GM19372 (cell line): ENCODE data around the gene ATF7IP.
"Not testable (repeated sequence)": the region's sequence is repeated elsewhere in the genome, so short reads cannot be mapped to it uniquely, and the experiment has no call there.

Source experiments
- ATAC-seq: cut with Tn5 transposase; IDR thresholded peaks from one replicate; pipeline ENCODE4 v1.9.1; 2021; ENCODE audit warnings: mild to moderate bottlenecking, low read depth, moderate library complexity; ENCODE audit not compliant: unreplicated experiment

ATF7IP gene

DNA sequence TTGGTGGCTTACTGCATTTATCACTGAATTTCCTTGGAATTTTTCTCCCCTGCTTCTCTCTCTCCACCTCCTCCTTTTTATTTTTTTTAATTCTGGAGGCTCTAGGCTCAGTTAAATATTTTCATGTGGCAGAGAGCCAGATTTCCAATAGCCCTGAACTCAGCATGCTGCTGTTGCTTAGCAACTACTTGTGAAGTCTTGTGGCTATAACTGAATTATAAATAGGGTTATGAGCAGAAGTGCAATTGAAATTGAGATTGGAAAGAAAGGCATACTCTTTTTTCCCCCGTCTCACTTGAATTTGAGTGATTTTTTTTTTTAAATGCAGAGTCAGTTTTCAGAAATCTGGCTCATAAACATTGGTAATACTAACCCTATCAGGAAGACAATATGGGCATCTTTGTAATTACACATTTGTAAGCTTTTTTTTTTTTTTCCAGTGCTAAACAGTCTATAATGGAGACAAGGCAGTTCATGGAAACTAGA lies 38.3 kb downstream of the ATF7IP start:
- peak; percentile 53 for ATAC-seq

DNA sequence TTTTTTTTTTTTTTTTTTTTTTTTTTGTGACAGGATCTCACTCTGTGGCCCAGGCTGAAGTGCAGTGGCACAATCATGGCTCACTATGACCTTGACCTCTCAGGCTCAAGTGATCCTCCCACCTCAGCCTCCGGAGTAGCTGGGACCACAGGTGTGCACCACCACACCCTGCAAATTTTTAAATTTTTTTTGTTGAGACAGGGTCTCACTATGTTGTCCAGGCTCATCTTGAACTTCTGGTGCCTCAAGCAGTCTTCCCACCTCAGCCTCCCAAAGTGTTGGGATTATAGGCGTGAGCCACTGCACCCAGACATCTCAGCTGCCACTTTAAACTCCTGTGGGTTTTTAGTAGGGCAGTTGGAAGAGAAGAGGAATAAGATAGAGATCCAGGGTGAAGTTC lies 39.9 kb downstream of the ATF7IP start:
- ATAC-seq, result not testable (repeated sequence)

DNA sequence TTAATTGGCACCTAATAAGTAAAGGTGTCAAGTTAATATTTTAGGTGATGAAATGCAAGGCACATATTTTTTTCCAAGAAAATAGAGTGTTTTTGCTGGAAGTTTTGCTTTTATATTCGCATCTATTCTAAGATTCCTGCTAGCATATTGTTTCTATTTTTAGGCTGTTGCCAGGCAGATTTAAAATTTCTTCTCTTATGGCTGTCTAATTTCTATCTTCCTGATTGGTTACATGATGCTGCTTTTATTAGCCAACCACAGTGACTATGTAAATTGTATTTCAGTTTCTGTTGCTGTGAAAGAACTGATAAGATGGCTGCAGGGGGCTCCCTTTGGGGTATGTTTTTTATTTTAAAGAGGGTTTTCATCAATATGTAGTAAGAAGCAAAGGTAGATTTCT lies 42.7 kb downstream of the ATF7IP start:
- ATAC-seq, result no peak

DNA sequence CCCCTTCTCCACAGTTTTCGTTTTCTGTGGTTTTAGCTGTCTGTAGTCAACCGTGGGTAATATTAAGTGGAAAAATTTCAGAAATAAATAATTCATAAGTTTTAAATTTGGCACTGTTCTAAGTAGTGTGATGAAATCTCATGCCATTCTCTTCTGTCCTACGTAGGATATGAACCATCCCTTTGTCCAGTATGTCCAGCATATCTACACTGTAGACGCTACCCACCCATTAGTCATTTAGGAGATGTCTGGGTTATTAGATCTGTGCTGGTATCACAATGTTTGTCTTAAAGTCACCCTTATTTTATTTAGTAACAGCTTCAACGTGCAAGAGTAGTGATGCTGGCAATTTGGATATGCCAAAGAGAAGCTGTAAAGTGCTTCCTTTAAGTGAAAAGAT lies 44.7 kb downstream of the ATF7IP start:
- no peak for ATAC-seq

DNA sequence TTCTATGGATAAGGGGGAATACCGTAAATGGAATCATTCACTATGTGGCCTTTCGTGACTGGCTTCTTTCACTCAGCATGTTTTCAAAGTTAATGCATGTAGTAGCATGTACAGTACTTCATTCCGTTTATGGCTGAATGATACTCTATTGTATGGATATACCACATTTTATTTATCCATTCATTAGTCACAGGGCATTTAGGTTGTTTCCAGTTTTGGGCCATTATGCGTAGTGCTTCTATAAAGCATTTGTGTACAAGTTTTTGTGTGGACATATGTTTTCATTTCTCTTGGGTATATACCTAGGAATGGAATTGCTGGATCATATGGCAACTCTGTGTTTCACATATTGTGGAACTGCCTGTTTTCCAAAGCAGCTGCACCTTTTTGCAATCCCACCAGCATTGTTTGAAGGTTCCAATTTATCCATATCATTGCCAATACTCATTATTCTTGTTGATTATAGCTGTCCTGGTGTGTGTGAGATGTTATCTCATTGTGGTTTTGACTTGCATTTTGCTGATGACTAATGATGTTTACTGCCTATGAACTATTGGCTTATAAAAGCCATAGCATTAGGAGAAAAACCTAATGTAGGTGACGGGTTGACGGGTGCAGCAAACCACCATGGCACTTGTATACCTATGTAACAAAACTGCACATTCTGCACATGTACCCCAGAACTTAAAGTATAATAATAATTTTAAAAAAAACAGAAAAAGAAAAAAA lies 45.5 kb downstream of the ATF7IP start:
- ATAC-seq, result no peak

DNA sequence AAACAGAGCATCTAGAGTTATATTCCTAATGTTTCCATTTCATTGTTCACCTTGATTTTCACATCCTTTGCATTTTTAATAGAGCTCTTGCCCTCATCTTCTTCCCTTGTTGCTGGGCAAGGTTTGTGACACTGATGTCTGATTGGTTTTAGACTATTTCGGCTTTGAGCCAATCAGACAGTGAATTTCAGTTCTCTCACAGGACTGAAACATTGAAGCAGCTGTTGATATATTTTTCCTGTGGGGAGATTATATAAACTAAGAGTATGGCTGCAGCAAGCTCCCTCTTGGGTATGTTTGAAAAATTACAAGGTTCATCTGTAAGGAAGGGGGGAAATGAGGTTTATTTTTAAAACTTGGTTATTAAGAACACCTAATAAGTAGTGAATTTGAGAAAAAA lies 51.2 kb downstream of the ATF7IP start:
- ATAC-seq, result no peak

DNA sequence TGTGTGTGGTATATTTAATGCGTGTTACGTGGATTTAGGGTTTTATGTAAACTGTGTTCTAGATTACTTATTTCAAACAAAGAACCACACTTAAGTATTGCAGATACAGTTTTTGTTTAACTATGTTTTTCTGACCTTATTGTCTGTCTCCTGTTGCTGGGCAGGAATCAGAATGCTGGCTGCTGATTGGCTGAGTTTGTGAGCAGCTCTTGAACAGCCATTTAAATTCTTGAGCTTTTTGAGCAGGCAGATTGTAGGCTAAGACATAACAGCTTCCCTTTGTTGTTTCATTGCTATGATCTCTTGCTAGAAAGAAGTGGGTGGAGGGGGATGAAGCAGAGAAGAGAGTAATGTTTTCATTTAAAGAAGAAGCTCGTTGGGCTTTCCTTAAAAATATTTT lies 52.2 kb downstream of the ATF7IP start:
- ATAC-seq, result no peak

DNA sequence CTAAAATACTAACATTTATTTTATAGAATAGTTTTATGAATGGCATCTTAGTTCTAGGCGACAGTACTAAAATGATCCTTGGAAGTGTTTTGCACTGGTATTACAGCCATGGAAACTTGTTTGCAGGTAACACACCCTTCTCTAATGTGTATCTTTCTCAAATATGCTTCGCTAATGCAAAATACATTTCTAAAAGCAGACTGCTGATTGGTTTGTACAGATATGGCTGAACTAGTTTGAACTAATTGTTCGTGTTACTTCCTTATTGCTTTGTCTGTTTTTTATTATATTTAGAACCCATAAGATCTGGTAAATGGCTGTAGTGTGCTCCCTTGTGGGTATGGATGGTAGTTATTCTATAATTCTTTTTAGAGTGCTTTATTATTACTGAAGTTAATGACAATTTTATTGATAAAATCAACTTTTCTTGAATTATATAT lies 53.0 kb downstream of the ATF7IP start:
- no peak for ATAC-seq

DNA sequence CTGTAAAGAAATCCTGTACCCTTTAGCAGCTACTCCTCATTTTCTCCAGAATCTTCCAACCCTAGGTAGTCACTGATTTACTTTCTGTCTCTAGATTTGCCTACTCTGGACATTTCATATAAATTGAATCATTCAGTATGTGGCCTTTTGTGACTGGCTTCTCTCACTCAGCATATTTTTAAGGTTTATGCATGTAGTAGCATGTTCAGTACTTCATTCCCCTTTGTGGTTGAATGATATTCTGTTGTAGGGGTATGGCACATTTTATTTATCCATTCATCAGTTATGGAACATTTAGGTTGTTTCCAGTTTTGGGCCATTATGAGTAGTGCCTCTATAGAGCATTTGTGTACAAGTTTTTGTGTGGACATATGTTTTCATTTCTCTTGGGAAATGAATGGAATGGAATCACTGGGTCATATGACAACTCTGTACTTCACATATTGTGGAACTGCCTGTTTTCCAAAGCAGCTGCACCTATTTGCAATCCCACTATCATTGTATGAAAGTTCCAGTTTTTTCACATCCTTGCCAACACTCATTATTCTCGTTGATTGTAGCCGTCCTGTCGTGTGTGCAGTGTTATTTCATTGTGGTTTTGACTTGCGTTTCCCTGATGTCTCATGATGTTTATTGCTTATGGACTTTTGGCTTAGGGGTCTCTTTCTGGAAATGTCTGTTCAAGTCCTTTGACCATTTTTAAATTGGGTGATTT lies 57.2 kb downstream of the ATF7IP start:
- no peak for ATAC-seq

DNA sequence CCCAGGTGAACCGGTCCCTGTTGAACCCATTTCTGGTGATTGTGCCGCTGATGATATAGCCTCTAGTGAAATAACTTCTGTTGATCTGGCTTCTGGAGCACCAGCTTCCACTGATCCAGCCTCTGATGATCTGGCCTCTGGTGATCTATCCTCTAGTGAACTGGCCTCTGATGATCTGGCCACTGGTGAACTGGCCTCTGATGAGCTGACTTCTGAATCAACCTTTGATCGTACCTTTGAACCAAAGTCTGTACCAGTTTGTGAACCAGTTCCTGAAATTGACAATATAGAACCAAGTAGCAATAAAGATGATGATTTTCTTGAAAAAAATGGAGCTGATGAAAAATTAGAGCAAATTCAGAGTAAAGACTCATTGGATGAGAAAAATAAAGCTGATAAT lies 59.1 kb downstream of the ATF7IP start:
- no peak for ATAC-seq

DNA sequence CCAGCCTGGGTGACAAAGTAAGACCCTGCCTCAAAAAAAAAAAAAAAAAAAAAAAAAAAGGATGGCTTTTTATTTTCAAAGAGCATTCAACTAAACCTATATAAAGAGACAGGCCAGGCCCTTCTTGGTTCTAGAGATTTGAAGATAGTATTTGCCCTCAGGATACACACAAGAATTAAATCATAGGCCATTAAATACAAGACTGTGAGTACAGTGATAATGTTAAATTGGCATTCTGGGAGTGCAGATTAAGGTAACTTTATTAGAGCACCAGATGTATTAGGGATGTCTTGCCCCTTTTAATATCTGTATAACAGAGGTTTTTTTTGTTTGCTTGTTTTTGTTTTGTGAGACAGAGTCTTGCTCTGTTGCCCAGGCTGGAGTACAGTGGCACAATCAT lies 61.3 kb downstream of the ATF7IP start:
- ATAC-seq, result no peak

DNA sequence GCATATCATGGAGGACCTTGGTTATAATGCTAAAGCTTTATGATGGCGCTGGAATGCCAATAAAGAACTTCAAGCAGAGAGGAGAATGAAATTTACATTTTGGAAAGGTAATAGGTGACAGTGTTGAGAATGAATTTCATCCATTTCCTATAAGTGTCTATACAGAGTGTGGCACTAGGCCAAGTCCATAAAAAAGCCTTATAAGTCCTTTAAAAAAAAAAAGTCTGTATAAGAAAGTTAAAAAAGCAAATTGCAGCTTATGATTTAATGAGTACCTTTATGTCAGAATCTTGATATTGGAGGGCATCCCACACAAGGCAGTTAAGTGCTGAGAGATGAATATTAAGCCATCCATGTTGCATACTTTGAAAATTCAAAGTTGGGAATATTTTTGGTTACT lies 62.4 kb downstream of the ATF7IP start:
- ATAC-seq, result no peak

DNA sequence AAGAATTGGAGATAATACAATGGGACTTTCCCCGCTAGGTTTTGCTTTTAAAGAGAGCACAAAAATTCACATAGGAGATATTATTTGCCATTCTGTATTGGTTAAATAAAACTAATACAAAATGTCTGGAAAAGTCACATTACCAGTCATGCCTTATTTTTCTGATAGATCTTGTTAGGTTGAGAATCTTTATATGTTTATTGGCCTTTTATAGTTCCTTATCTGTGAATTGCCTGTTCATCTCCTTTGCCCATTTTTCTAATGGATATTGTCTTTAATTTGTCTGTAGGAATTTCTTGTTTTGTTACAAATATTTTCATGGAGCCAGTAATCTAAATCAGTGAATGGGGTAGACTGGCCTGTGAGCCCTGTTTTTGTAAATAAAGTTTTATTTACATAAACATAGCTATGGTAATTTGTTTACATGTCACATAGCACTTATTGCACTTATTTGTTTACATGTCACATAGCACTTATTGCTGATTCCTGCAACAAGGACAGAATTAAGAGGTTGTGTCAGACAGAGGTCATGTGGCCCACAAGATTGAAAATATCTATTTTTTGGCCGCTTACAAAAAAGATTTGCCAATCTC lies 65.0 kb downstream of the ATF7IP start:
- ATAC-seq, result no peak

DNA sequence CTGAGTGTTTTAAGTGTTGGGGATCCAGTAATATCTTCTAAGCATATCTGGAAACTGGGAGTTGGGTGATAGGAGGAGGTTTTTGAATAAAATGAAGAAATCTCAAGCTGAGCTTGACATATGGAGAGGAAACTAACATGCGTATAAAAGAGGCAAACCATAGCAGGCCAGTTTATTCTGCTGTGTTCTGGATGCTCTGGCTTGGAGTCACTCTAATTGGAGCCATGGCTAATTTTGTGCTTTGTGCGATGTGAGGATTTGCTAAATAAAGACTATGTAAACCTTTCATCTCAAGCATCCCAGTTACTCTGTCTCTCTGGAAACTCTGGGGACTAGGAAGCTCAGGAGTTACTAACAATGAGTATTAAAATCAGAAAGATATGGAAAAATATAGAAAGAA lies 66.5 kb downstream of the ATF7IP start:
- ATAC-seq, result no peak

DNA sequence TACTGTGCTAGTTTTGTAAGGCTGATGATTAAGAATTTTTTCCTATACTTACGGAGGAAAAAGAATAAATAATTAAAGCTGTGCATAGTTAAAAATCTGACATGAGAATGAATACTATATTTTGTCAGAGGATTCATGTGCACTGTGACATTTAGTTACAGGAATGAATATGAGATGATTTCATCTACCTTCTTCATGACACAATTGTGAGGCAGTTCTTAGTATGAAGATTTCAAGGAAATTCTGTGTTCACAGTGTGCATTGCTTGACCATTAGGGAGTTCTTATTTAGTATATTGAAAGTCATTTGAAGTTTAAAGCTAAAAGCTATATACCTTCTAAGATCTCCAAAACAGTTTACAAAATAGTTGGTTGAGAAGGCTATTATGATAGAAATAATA lies 70.1 kb downstream of the ATF7IP start:
- no peak for ATAC-seq

DNA sequence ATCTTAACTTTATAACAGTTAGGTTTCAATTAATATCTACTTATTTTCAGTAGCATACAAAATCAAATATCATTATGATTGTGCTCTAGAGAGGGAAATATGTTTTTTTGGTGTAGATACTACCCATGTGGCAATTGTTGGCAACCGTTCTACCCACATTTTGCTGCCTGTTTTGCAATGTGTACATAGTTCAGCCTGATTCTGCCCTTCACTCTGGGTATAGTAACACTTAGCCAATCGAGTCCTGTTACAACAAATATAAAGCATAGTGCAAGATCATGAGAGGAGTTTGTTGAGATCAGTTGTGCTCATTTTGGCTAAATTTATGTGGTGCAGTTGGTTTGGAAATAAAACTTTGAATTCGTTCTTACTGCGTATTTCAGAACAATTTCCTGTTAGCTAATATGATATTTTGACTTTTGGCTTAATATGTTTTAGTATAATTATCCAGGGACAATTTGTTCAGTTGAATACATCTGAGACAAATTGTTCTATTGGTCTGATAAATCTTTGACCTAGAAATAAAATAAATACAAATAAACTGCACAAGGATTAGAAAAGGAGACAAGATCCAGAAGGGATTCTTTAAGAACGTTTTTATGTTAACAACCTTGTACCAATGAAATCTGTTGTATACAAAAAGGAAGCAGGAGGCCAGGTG lies 76.9 kb downstream of the ATF7IP start:
- no peak for ATAC-seq

DNA sequence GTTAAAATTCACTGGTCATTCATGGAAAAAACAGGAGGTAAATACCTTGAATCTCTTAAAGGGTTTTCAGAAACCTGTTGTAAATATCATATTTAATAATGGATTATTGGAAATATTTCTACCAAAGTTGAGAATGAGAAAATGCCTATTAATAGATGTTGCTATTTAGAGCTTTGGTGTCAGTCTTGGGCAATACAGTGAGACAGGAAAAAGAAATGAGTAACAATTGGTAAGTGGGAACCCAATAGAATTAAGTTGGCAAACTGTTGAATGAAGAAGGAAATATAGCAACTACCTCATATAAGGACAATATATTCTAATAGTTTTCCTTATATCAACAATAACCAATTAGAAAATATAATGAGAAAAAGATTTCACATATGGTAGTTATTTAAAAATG lies 78.0 kb downstream of the ATF7IP start:
- no peak for ATAC-seq

DNA sequence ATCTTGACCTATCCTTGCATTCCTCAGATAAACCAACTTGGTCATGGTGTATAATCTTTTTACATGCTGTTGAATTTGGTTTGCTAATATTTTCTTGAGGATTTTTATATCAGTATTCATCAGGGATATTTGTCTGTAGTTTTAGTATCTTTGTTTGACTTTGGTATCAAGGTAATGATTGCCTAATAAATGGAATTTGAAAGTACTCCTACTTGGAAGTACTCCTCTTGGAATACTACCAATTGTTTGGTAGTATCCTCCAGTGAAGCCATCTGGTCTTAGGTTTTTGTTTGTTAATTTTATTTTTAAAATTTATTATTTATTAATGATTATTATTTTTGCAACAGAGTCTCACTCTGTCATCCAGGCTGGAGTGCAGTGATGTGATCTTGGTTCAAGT lies 85.0 kb downstream of the ATF7IP start:
- ATAC-seq, result no peak

DNA sequence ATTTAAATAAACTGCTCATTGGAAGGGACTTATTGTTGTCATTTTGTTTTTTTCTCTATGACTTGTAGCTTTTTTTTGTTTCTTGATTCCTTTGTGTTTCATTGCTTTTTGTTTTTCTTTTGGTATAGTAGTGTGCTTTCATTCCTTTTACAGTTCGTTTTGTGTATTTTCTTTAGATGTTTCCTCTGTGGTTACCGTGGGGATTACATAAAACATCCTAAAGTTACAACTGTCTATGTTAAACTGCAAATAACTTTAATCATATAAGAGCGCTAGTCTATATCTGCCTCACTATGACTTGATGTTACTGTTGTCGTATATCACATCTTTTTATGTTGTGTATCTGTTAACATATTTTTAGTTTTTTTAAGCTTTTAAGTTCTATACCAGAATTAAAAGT lies 86.9 kb downstream of the ATF7IP start:
- no peak for ATAC-seq

DNA sequence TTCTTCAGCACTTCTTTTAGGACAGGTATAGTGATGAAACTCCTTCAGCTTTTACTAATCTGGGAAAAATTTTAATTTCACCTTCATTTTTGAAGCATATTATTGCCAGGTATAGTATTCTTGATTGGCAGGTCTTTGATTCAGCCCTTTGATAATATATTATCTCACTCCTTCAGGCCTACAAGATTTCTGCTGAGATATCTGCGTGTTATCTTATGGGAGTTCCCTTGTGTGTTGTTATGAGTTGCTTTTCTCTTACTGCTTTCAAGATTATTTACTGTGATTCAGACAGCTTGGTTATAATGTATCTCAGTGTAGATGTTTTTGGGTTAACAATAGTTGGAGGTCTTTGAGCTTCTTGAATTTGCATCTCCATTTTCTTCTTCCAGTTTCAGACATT lies 87.4 kb downstream of the ATF7IP start:
- ATAC-seq, result no peak
